ENCODE results near the gene ALPK3. TPM values are rescaled to one million over a fixed set of nuclear protein-coding genes. Genes with fewer than 3 reads are reported as not detected.

Gene ALPK3
- total and polyA plus RNA-seq, 2 donors from 2014 or later, result 3.1 to 20.2 TPM

DNA sequence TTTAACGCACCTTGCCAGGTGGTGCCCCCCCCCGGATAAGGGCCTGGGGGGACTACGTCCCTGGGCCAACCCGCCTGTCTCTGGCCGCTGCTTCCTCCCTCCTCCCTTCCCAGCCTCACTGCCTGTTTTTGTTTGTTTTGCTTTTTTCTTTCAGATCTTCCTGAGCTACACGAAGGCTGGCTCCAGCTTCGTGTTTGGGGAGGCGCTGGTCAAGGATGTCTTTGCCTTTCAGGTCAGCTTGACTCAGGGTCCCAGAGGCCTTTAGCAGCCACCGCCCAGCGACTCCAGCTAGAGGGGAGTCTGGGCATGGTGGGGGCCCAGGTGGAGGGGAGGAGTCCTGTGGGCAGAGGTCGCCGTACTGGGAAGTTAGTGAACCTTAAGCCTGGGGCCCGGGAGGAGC, 91.4 kb downstream of the ALPK3 start:
- TF ChIP-seq CTCF (IDR thresholded peaks at IDR 0.05; ENCODE audit: borderline replicate concordance, extremely low read depth, insufficient read depth), result no peak
- H3K9ac ChIP-seq (ENCODE audit: low read length in 3 of 3), result no peak overlapping the region
- no peak overlapping the region for H3K4me3 ChIP-seq (ENCODE audit: low read length in 3 of 3)
- no peak for DNase-seq
- intact Hi-C loops (cut with DNase I), result no loop called here
- peaks cover 0 to 4% (median 0%) of the 10 kb centered on the region in 3 donors for H3K36me3 ChIP-seq (ENCODE audit: control insufficient read depth in 2 of 3, insufficient read depth in 3 of 3, low read length in 3 of 3)
- H3K9me3 ChIP-seq (ENCODE audit: control insufficient read depth in 2 of 3, insufficient read depth in 1 of 3, low read length in 3 of 3), result no peaks in the 10 kb centered on the region
- peak overlapping the region in 1 of 2 donors; percentile 7 for H3K27ac ChIP-seq (ENCODE audit: low read depth in 2 of 2, low read length in 2 of 2)
- H3K27me3 ChIP-seq (ENCODE audit: control insufficient read depth, insufficient read depth, low read length), result no peaks in the 10 kb centered on the region
- peaks cover 6 to 28% (median 22%) of the 10 kb centered on the region in 3 donors for H3K4me1 ChIP-seq (ENCODE audit: control insufficient read depth in 2 of 3, insufficient read depth in 2 of 3, low read depth in 1 of 3, low read length in 3 of 3)
- no peak for FAIRE-seq

DNA sequence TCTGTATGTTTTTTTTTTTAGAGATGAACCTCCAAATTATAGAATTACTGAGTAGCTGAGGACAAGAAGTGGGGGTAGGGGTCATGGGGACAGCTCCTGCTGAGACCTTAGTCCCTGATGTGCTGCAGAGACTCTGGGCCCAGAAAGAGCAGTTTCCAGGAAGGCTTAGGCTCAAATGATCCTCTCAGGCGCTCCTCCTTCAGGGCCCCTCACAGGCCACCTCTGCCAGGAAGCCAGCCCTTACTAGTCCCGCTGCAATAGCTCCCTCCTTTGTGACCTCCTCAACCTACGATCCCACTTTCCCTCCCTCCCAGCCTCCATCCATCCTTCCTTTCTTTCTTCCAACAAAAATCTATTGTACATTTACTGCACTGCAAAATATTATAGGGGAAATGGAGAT, 91.9 kb downstream of the ALPK3 start:
- Histone ChIP-seq H3K36me3 (ENCODE audit: control insufficient read depth in 2 of 3, insufficient read depth in 3 of 3, low read length in 3 of 3) (peaks cover 0 to 4% (median 0%) of the 10 kb centered on the region in 3 donors), H3K9me3 (ENCODE audit: control insufficient read depth in 2 of 3, insufficient read depth in 1 of 3, low read length in 3 of 3) (no peaks in the 10 kb centered on the region), H3K4me3 (ENCODE audit: low read length in 3 of 3) (no peak overlapping the region), H3K4me1 (ENCODE audit: control insufficient read depth in 2 of 3, insufficient read depth in 2 of 3, low read depth in 1 of 3, low read length in 3 of 3) (peaks cover 6 to 27% (median 22%) of the 10 kb centered on the region in 3 donors), H3K27me3 (ENCODE audit: control insufficient read depth, insufficient read depth, low read length) (no peaks in the 10 kb centered on the region), H3K27ac (ENCODE audit: low read depth in 2 of 2, low read length in 2 of 2) (no peak overlapping the region), H3K9ac (ENCODE audit: low read length in 3 of 3) (no peak overlapping the region)
- intact Hi-C loops (cut with DNase I), result no loop called here
- TF ChIP-seq CTCF (IDR thresholded peaks at IDR 0.05; ENCODE audit: borderline replicate concordance, extremely low read depth, insufficient read depth), result no peak
- FAIRE-seq (no peak), DNase-seq (no peak)

DNA sequence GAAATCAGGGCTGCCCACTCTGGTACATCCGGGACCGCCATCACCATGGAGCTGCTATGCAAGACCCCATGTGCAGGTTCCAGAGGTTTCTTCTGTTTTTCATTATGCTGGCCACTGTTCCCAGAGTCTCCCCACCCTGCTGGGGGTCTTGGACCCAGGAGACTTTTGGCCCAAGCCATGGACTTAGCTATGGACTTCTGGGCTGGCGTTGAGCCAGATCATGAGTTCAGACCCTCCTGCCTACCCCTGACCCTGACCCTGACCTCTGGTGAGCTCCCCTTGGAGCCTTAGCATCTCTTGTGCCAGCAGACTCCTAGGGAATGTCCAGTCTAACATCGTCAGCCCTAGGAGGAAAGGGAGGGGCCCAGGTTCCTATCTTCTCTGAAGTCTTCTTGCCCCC, 92.6 kb downstream of the ALPK3 start:
- Histone ChIP-seq H3K9ac (ENCODE audit: low read length in 3 of 3) (no peak overlapping the region), H3K27ac (ENCODE audit: low read depth in 2 of 2, low read length in 2 of 2) (peak overlapping the region; percentile 26 to 44), H3K9me3 (ENCODE audit: control insufficient read depth in 2 of 3, insufficient read depth in 1 of 3, low read length in 3 of 3) (no peaks in the 10 kb centered on the region), H3K4me1 (ENCODE audit: control insufficient read depth in 2 of 3, insufficient read depth in 2 of 3, low read depth in 1 of 3, low read length in 3 of 3) (peaks cover 6 to 28% (median 22%) of the 10 kb centered on the region in 3 donors), H3K36me3 (ENCODE audit: control insufficient read depth in 2 of 3, insufficient read depth in 3 of 3, low read length in 3 of 3) (peaks cover 0 to 4% (median 0%) of the 10 kb centered on the region in 3 donors), H3K4me3 (ENCODE audit: low read length in 3 of 3) (no peak overlapping the region), H3K27me3 (ENCODE audit: control insufficient read depth, insufficient read depth, low read length) (no peaks in the 10 kb centered on the region)
- FAIRE-seq (no peak), DNase-seq (no peak)
- intact Hi-C loops (cut with DNase I), result no loop called here
- TF ChIP-seq CTCF (IDR thresholded peaks at IDR 0.05; ENCODE audit: borderline replicate concordance, extremely low read depth, insufficient read depth), result no peak
